Hematopoietic multipotent progenitor cell treated with erythropoietin and hydrocortisone succinate and interleukin-3 and kit ligand, for 4 days (in vitro differentiated cells): ENCODE data around the gene CHN1.

Experiments used
- DNase-seq: peaks from one replicate; pipeline ENCODE4 v3.0.0-alpha.2; 2015

CHN1 gene

DNA sequence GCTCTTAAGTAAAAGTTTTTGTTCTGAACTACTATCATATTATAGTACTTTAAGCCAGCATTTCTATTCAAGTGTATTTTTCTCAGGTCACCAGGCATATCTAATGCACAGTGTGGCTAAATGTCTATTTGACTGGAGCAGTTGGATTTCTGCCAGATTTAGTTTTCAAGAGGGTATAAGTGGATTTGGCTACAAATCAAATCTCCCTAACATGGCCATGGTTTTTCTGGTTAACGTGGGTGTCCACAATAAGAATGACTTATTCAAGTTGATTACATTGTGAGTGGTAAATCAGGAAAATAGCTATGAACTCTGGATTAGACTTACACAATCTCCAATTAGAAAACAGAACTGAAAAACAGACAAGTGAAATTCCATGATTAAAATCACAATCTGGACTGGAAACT, 5.7 kb upstream of the CHN1 start:
- DNase-seq: no peak

DNA sequence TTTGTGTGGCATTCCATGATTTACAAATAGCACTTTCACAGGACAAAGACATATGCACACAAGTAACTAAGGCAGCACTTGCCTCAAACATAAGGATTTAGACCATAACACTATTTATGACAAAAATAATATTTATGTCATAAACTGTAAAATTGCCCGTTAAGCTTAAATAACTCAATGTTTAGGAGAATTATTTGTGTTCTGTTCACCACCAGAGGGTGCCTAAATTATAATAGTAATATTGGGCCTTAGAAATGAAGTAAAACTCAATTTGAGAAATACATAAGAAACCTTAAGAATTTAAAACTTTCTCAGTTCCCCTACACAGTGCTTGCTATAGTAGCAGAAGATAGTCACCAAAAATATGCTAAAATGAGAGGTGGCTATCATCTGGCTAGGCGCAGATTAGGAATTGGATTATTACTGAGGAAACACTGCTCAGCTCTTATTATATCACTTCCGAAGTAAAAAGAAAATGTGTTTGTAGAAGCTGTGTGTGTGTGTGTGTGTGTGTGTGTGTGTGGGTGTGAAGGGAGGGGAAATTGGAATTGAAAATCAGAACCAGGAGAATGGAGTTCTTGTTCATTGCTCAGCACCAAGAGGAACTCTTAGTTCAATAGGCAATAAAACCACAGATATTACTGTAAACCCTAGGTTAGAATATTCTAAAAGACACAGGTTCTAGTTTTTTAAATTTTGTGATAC, 4.9 kb upstream of the CHN1 start:
- DNase-seq: no peak

DNA sequence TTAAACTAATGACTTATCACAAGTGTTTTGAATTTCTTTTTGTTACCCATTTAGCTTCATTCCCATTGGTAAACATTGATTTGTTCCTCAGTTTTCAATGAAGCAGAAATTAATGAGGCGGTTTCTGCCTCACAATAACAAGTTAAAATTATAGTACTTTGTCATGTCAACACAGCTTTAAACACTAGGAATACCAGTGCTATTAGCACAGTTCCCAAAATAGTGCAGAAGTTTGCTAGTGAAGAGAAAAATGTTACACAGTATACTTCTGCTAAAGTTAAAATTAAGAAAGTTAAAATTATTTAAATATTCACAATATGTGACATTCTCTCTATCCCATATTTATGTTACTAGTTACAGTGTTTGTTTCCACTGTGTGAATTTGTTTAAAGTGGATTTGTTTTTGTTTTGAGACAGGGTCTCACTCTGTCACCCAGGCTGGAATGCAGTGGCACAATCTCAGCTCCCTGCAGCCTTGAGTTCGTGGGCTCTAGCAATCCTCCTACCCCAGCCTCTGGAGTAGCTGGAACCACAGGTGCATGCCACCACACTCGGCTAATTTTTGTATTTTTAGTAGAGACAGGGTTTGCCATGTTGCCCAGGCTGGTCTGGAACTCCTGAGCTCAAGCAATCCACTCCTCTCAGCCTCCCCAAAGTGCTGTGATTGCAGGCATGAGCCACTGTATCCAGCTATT, 3.8 kb upstream of the CHN1 start:
- DNase-seq: no peak

DNA sequence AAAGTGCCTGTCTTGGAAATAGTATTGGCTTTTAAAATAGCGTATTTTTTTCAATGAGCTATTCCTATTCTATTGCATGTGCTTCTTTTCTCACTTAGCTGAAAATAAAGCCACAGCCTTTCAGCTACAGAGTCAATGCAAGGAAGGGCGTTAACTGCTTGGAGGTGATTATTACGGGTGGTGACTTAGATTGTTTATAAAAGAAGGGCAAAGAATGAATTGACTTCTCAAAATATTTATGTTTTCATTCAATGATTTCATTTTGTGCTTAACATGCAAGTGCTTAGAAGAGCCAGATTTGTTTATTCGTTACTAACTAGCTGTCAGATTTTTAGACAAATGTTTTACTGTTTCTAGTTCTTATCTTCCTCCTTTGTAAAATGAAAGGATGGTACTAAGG, 2.8 kb upstream of the CHN1 start:
- no peak for DNase-seq

DNA sequence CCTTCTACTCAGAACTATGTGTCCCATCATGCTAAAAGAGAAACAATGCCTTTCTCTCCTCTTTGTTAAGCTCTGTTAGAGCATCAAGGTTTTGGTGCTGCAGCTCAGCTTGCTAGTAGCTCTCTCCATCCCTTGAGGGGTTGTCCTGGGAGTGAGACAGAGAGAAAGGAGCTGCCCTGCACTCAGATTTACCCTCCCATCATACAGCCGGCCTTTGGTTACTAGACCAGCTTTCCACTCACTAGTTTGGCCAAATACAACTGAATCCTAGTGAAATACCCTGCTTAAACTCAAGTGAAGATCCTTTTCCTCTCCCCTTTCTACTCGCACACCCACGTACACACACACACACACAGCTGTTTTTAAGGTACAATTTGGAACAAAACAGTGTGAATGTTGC, 2.3 kb upstream of the CHN1 start:
- no peak for DNase-seq

DNA sequence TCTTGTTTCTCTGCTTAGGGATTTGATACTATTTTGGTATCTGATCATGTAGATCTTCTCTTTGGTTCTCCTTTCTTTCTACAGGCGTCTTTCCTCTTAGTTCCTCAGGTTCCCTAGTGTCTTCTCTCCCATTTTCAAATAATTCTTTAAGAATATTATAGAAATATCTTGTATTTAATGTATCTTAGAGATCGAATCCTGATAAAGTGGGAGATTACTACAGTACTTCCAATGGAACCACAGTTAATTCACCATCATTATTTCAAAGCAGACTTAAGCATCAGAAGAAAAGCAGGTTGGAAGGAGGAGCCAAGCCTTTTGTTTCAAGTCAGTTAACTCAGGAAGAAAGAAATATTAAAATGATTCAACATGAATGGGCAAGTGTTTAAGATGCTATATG, 1.1 kb upstream of the CHN1 start:
- no peak for DNase-seq

DNA sequence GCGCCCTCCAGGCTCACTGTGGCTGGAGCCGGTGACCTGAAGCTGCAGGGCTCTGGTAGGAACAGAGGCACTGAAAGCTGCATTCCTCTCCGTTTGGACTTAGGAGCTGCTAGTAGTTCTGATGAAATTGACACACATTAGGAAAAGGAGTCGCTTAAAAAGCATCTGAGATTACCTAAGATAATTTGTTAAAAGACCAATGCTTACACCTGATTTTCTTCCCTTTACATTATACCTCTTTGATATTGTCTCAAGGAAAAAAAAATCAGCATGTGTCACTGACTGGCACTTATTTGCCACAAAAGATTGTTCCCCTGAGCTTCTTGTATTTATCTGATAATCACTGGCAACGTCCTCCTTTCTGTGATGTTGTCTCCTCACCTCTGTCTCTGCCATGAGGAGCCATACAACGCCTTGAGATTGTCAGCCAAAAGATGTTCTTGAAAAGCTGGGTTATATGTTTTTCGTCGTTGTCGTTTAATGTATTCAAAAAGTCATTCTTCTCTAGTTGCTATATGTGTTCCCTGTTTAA, 618 bp upstream of the CHN1 start:
- no peak for DNase-seq

DNA sequence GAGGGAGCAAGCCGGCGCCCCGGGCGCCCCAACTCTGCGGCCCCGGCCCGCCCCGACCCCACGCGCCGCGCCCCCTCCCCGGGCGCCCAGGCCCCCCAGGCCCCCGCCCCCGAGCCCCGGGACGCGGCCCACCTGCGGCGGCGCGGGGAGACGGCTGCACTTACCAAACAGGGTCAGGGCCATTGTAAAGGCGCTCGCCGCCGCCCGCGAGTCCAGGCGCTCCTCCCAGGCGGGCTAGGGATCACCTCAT, 526 bp downstream of the CHN1 start:
- no peak for DNase-seq

DNA sequence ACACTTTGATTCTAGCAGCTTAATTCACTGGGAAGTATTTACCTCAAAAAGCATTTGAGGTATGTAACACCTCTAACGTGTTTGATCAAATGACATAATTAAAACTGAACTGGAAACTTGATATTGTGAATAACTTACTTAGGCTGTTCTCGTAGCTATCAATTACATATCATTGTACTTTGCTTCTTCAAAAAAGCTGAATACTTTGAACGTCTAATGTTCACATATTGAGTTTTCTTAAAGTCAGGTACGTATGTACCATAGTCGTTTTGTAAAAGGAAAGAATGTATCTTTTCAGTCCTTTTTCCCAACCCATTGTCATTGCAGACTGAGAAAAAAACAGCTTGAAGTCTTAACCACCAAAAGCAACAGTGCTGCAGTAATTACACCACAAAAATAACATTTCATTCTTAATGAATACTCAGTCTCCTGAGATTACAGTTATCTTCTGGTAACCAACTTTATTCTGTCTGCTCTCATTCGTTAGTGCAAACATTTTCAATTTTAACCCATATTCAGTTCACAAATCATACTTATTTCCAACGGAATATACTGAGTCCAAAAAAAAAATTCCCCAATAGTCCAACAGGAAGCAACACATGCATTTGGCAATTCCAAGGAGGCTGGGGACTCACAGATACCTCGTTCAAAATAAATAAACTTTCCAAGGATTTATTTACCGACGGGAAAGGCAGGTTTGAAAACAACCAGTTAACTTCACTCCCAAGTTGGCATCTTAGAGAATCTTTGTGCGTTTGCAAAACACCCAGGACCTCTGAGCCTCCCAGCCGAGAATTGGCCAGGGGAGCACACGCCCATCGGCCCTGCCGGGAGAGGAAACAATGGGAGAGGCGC, 1.1 kb downstream of the CHN1 start:
- no peak for DNase-seq

DNA sequence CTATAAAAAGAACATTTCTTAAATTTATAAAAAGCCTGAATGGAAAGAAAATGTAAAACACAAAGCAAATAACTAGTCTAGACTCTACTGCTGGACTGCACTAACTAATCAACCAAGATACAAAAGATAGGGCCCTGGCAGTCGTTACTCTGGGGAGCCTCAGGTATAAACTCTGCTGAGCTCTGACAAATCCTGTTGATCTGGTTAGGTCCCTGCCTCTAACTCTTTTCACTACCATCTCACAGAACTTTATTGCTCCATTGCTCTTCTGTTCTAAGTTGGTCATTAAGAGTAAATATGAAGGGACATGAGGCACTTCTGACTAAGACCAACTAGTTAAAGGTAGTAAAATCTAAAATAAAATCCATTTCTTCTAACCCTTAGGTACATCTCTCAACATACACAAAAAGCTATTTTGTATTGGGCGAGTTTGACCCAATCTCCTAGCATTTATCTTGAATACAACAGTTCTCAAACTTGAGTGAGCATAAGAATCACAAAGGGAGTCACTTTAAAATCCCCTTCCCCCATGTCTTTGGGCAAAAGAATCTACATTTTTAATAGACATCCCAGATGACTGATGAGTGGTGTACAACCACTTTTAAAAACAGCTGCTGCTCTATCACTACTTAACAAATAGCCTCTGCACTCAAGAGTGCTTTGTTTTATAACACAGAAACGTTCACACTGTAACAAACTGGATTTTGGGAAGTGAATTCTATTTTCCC, 2.5 kb downstream of the CHN1 start:
- DNase-seq: no peak

DNA sequence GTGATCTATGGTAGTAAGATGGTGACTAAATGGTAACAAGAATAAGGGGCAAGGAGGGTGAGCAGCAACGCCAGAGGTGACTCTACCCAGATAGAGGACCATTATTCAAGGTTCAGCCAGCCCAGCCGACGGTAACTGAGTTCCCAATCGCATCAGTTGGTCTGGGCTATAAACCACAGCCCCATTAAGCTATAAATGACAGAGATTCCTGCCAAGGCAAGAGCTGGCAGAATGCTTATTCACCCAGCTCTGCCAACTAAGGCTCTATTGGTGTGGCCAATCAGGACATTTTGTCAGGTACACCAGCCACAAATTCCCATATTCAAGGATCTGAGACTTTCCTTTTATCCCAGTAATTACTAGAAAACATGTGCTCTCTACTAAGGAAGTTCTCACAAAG, 3.6 kb downstream of the CHN1 start:
- no peak for DNase-seq

DNA sequence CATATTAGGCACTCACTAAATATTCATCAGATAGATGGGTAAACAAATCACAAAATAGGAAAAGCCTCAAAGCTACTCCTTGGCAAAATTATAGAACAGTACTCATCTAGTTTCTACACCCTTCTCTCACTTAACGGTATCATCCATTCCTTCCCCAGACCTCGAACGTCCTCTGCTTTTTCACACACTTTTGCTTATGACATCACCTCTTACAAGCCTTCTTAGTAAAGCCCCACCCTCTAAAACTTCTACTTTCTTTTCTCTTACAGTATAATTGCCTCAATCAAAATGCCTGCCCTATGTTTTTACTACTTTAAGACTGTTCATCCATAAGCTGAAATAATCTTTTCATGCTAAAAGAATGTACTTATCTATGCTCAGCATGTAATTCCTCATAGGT, 8.1 kb downstream of the CHN1 start:
- no peak for DNase-seq

DNA sequence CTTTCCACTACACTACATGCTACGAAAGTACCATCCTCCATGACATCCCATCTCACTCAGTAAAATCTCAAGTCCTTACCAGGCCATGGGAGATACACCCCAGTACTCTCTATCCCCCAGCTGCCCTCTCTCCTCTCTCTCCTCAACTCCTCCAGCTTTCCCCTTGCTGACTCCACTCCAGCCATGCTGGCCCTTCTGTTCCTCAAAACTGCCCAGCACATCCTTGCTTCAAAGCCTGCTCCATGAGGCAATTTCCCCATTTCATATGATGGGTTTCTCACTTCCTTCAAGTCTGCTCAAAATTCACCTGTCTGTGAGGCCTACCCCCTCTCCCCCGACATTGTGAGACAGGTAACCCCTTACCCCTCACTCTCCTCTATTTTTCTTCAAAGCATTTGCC, 8.6 kb downstream of the CHN1 start:
- DNase-seq: no peak

DNA sequence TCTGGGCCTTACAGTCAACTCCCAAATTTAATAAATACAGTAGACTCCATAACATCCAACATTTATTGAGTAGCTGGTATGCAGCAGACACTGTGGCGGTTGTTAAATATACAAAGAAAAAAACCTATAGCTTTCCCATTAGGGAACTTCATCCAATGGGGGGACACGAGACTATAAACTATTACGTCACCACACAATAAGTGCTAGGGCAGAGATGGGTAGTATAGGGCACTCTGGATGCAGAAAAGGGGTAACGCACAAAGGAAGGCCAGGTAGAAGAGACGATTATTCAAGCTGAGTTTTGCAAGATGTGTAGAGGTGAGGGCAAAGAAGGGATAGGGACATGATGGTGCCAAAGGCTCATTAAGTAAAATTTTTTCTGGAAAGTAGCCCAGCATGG, 10.8 kb downstream of the CHN1 start:
- no peak for DNase-seq

DNA sequence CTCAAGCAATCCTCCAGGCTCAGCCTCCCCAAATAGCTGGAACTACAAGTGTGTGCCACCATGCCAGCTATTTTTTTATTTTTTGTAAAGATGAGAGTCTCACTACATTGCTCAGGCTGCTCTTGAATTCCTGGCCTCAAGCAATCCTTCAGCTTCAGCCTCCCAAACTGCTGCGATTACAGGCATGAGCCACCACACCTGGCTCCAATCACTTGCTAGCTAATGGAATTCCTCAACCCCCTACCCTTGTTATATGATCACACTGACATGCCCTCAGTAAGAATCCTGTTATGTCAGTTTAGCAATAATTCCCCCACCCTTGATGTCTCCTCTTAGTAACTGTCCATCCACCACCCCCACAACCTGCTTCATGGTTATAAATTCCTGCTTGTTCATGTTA, 12.3 kb downstream of the CHN1 start:
- no peak for DNase-seq

DNA sequence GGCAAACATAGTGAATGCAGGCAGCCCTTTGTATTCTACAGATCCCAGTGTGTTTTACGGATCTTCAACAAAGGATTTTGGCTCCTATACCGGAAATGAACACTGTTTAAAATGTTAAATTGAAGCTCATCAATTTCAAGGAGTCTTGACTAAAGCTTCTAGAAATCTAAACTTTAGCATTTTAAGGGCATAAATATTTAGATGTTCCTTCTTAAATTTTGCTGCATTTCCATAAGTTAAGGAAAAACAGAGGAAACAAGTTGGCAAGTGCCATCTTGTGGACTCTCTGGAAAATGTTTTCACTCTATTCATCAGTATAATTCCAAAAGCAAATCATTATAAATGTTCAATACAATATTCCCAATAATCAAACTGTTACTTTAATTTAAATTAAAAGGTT, 19.6 kb downstream of the CHN1 start:
- DNase-seq: no peak

DNA sequence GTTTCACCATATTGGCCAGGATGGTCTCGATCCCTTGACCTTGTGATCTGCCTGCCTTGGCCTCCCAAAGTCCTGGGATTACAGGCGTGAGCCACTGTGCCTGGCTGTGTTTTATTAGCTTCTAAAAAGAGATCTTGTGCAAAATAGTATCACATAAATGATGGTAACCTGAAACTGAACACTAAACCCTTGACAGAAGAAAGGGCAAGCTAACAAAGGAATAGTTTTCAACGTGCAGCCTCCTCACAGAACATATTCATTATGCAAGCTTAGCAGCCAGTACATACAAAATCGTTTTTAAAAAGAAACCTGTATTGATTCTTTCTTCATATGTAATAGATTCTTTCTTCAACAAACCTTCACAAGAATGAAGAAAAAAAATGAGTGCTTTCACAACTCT, 20.6 kb downstream of the CHN1 start:
- DNase-seq: no peak

DNA sequence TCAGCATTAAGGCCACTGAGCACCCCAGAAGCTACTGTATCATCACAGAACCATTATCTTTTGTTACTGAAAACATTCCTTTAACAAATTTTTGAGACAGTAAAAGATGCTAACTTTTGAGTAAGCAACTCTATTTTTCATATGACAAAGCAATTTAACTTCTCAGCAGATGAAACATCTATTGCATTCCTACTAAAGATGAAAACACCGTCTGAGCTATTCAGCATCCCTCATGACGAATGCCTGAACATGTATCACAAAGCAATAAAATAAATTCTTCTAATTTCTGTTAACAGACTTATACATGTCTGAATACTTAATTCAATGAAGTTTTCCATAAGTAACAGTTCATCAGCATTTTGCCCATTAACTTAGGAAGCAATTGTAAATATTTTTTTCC, 23.9 kb downstream of the CHN1 start:
- DNase-seq: no peak

DNA sequence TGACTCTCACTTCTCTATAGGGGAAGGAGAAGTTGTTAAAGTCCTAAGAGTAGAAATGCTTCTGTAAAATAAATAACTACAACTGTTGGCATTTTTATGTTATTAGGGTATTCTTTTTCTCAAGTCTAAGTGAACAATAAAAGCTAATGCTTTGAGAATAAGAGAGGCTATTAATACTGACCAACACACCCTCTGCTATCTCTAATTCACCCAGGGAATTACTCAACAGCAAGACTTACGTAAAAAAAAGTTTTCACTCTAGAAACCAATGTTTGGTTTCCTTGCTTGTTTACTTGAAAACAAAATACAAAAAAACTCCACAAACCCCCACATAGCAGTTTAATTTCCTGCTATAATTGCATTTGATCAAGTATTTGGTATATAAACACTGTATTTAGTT, 25.2 kb downstream of the CHN1 start:
- no peak for DNase-seq

DNA sequence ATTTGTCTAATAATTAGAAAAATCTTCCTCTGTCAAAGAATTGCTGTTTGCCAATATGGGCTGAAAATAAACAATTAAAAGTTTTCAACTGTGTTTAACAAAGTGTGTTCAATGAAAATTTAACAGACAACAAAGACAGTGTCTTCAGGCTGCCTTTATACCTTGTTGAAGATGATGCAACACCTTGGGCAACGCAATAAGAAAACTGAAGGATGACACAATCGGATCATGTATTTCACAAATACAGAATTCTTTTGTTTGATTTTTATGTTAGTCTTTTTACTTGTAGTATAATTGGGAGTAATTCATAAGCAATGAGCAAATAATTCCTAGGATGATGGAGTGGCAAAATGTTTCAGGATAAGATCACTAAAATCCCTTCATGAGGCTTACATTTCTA, 27.8 kb downstream of the CHN1 start:
- DNase-seq: no peak

DNA sequence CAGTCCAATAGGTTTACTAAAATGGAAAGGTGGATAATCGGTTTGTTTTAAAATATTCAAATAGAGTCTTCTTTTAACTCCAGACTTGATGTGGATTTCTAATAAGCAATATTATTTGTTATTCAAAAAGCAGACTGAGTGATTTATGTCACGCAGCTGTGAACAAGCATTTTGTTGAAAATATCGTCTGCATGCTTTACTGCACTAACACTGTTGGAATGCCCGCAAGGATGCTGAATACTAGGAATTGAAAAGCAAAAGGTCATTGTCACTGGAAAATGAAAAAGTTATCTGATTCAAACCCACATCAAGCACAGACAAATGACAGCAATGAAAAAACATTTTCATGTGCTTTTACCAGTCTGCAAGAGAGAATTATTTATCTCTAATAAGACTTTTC, 31.1 kb downstream of the CHN1 start:
- no peak for DNase-seq

DNA sequence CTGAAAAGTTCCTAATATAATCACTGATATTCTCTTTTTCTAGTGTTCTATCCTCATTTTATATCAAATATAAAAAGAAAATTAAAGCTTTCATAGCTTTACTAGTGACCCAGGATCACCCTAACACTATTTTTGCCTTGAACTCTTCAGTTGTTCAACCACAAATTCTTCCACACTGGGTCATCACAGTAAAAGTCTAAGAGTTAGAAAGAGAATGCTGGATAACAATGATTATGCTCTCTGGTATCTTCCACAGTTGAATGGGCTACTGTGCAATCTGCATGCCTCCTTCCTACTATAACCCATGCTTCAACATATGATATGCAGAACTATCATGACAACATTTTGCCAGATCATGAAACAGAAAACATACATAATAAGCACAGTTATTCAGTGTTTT, 32.3 kb downstream of the CHN1 start:
- no peak for DNase-seq
